Measurements from ENCODE around the gene FGGY.

FGGY gene

DNA sequence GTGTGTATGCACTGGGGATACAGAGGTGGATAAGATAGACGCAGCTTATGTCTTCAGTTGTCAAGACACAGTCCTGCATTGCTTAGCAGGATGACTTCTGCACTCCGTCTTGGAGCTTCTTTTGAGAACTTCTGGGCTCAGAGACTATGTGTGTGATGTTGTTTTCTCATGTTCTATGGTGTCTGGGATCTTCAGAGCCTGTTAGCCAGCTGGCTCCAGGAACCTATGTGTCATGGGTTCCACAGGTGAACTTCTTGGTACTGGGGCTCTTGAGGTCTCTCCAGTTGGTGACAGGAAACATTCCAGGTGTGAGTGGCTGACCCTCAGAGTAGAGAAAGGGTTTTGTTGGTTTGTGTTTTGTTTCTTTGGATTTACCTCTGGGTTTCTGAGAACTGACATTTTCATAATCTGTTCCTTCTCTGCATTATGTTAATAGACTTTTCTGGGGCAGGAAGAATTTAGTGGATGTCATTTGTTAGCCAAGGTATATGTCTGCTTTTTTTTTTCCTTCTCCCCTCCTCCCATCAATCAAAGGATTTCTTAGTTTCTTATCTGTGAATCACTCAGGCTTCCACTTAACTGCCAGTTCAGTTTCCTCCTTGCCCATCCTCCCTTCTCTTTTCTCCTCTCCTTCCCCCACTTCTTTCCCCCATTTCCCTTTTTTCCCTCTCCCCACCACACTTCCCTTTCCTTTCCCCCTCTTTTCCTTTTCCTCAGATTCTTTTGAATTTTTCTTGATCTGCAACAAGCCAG, 18.1 kb downstream of the FGGY start:
- no peak overlapping the region for H3K4me3 ChIP-seq (ENCODE audit: low read depth, low read length)

DNA sequence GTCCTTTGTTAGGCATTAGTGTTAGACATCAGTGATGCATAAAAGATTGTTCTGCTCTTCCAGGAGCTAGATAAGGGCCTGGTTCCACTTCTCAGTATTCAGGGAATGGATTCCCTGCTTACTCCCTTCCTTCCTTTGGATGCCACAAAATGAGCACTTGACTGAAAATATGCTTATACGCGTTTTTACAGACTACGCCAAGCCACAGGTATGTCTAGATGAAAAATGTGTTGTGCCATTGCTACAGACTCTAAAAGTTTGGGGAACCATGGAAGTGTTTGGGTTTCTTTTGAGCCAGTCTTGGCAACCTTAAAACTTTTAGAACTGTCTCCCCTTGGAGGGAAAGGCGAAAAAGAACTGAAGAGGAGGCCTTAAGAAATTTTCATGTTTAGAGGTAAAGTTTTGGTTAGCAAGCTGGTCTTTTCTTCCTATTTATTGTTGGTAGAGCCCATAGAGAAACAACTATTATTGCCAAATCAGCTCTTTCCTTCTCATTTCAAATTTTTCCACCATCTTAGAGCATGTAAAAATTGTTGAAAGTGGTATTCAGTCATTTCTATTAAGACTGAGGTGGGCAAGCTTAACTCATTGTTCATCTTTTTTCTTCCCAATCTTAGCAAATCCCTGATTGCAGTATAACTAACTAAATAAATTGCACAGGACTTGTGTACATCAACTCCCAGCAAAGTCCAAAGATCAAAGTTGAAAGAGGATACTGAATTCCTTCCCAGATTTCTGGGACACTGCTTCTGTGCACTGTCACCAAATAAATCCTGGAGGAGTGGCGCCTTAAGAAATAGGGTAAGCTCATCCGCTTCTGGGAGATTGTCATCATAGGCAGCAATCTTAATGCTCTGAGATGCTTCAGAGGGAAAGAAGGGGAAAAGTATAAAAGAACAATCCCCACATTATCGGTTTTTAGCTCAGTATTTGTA, 18.9 kb downstream of the FGGY start:
- no peak overlapping the region for H3K4me3 ChIP-seq (ENCODE audit: low read depth, low read length)

DNA sequence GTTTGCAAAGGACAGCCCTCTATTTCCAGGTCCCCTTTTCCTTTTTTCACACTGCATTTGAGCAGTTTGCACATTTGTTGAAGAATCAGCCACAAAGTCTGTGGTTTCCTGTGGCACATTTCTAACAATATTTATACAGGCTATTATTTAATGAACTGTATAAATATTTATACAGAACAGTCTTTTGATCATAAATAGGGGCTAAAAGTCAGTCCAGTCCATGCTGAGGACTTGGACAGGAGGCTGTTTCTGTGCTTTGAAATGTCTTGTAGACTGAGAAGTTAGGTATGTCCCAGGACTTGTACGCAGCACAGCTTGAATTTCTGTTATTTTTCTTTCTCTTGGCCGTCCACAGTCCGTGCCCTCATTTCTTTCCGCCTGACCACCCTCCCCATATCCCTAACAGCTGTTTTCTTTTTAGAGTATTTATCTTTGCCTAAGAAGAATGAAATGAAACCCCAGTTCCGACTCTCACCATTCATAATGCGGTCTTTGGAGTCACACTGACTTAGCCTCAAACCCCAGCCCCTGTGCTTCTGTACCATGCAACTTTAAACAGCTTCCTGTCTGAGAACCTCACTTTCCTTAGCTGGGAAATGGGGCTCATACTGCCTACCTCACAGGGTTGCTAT, 19.7 kb downstream of the FGGY start:
- no peak overlapping the region for H3K4me3 ChIP-seq (ENCODE audit: low read depth, low read length)

DNA sequence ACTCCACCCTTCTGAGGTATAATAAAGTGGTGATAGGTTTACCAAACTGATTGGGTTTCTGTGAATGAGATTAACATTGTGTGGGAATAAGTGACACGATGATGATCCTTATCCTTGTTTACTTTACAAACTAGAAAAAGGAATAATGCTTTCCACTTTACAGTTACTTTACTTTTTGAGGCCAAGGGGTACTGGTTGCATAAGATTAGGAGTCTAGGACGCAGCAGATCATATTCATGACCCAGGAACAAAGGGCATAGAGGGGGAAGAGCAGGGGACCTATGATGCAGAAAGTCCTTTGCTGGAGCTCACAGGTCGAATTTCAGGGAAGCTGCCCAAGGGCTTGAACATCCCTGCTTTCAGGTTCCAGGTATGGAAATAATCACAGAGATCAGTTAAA, 20.4 kb downstream of the FGGY start:
- no peak overlapping the region for H3K4me3 ChIP-seq (ENCODE audit: low read depth, low read length)

DNA sequence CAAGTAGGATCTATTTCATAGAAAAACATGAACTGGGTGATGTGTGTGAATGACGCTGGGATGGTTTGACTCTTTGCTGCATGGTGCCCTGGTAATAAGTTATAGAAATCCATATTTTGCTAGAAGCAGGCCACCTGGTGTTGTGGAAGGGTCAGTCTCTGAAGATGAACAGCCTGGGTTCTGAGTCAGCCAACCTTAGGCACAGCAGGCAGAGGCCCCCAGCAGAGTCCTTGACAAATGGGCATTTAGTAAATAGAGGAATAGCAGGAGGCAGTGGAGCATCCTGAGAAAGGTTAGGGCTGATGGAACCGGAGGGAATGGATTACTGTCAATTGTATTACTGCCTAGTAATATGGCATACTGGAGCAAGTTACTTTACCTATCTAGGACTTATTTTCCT, 20.9 kb downstream of the FGGY start:
- no peak overlapping the region for H3K4me3 ChIP-seq (ENCODE audit: low read depth, low read length)

DNA sequence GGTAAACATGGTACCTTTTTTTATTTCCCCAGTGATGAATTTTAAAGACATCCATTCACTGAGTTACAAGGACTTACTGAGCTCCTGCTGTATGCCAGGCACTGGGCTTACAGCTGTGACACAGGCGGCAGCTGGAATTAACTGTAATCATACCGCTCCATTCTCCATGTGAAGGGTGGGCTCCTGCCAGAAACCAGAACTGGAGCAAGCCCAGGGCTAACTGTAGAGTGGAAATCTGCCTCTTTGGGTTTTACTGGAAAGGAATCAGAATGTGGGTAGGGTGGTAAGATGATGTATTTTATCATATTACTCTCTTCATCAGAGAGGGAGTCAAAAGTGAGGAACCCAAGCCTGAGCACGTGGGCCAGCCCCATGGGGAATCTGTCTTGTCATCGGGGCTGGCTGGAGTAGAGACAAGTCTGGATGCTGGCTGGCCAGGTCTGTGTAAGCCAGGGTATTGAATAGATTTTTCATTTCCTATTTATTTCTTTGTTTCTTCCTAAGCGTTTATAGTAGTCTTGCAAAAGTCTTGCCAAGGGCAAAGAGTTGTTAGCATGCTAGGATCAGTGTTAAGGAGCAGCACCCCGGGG, 21.5 kb downstream of the FGGY start:
- no peak overlapping the region for H3K4me3 ChIP-seq (ENCODE audit: low read depth, low read length)

DNA sequence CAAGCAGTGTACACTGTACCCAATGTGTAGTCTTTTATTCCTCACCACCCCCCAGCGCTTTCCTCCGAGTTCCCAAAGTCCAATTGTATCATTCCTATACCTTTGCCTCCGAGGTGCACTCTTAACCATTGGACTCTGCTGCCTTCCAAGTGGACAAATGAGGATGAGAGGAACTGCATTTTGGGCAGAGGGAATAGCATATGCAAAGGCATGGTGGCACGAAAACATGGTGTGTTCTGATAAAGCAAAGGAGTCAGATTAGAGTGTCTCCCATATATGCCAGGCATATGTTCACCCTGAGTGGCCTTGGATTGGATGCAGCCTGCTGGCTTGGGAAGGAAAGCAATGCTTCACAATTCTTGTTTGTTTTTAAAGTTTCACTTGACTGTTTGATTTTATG, 25.5 kb downstream of the FGGY start:
- H3K4me3 ChIP-seq (ENCODE audit: low read depth, low read length) = no peak overlapping the region

DNA sequence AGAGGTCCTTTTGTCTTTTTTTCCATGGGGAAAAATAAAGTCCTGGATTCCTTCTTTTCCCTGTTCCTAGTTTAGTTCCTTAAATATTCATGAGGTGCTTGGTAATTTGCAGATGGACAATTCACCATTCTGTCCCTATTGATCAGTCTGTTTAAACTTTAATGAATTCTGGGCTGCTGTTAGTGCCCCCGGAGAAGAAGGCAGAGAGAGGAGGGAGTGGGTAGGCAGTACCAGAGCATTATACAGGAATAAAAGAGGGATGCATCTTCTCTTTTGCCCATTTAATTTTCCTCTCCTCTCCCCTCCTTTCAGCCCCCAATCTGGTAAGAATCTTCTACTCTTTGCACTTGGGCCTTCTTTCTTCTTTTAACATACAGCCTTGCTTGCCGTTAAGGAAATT, 25.9 kb downstream of the FGGY start:
- no peak overlapping the region for H3K4me3 ChIP-seq (ENCODE audit: low read depth, low read length)

DNA sequence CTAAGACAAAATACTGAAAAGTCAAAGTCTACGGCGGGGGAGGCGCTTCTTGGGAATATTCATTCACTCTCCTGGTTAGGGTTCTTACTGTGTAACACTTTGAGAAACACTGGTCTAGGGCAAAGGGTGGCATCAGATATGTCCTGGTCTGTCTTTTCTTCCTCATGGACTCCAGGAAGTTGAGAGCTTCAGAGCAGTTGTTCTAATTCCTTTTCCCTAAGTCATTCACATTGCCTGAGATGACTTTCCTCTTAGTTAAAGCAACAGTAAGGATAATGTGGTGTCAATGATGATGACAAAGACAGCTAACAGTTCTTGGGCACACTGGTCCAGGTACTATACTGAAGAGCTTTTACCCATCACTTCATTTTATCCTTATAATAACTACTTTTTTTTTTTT, 27.0 kb downstream of the FGGY start:
- no peak overlapping the region for H3K4me3 ChIP-seq (ENCODE audit: low read depth, low read length)

DNA sequence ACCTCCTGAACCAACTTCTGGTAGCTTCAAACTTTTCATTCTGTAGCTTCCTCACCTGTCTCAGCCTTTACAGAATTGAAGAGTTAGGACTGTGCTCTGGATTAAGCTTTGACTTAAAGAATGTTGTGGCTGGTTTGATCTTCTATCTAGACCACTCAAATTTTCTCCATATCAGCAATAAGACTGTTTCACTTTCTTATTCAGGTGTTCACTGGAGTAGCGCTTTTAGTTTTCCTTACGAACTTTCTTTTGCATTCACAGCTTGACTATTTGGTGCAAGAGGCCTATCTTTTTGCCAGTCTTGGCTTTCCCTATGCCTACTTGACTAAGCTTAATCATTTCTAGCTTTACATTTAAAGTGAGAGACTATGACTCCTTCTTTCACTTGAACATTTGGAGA, 31.5 kb downstream of the FGGY start:
- no peak overlapping the region for H3K4me3 ChIP-seq (ENCODE audit: low read depth, low read length)

DNA sequence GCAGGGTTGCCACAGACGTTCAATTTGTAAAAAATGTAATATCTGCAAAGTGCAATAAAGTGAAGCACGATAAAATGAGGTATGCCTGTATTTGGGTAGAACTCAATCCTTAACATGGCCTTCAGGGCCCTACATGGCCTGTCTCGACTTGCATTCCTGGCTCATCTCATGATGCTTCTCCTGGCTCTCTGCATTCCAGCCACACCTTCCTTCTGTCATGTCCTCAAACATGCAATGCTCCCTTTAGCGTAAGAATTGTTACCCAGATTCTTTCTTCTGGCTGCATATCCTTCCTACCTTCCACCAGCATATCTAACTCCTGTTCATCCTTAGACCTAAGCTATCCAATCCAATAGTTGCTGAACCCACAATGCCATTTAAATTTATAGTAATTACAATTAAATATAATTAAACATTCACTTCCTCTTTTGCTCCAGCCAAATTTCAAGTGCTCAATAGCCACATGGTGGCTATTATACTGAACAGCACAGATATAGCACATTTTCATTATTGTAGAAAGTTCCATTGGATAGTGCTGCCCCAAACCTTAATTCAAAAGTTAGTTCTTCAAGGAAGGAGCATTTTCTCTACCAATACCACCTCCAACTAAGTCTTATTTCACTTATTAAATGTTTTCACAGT, 32.6 kb downstream of the FGGY start:
- H3K4me3 ChIP-seq (ENCODE audit: low read depth, low read length) = no peak overlapping the region

DNA sequence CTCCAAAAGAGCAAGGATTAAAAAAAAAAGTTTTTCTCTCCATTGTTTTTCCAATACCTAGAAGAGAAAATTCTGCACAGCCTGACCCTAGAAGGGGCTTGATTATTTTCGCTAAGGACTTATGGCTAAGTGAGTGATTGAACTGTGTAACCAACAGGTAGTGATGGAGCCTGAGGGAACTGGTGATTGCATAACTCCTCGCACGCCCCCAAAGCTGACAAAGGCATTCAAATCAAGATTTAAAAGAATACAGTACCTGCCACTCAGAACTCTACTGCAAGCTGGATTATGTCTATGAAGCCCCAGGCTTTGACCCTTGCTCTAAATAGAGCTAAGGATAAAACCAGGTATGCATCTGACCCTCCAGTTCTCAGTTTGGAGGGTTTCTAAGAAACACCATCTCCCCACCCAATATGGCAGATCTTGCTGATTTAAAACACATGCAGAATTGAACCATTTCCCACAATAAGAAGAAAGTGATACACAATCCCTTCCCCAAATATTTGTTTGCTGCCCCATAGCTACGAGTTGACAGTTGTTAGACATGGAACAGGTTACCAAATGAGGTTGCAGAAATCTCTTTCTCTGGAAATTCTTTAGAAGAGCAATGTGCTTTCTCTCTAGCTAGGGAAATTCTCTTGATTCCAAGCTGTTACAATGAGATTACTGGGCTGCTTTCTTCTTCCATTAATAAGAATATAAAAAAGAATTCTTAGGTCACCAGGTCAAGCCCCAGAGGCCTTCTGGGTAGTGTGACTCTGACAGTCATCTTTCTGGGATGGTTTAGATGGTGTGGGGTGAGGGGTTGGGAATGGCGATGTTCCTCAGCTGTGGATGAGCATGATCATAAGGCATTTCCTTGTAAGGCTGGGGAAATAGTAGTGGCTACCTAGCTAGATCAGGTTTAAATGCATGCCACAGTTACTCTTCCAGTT, 35.1 kb downstream of the FGGY start:
- H3K4me3 ChIP-seq (ENCODE audit: low read depth, low read length) = no peak overlapping the region

DNA sequence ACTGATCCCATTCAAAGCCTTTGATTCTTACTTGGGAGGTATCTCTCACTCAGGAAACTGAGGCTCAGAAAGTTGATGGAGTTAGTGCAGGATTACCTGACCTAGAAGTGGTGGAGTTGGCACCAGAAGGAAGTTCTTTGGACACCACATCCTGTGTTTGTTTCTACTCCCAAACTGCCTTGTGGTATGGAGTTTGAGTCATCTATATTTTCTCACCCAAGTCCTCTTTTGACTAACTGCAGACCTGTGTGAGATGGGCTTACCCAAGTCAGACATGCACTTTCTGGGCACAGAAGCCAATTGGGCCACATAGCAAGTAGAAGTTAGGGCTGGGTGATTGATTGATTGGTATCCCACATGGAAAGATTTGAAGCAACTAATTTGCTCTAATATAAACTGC, 36.1 kb downstream of the FGGY start:
- no peak overlapping the region for H3K4me3 ChIP-seq (ENCODE audit: low read depth, low read length)

DNA sequence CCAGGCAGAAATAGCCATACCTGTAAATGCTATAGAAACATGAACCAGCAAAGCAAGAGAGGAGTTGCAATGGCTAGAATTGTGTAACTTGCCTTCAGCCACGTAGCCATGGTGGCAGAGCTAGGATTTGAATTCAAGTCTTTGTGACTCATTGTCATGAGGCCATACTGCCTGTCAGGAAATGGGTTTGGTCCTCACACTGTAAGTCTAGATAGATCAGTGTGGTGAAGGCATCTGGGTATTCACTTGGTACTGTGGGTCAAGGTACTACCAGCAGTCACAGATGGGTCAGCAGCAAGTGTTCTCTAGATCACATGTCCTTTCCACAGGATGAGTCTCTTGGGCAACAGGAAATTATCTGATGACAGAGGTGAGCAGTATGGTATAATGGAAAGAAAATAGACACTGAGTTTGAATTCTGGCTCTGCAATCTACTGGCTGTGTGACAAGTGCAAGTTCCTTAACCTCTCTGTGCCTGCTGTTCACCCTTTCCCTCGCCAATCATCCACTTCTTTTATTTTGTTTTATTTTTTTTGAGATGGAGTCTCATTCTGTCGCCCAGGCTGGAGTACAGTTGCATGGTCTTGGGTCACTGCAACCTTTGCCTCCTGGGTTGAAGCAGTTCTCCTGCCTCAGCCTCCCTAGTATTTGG, 36.9 kb downstream of the FGGY start:
- H3K4me3 ChIP-seq (ENCODE audit: low read depth, low read length) = no peak overlapping the region

DNA sequence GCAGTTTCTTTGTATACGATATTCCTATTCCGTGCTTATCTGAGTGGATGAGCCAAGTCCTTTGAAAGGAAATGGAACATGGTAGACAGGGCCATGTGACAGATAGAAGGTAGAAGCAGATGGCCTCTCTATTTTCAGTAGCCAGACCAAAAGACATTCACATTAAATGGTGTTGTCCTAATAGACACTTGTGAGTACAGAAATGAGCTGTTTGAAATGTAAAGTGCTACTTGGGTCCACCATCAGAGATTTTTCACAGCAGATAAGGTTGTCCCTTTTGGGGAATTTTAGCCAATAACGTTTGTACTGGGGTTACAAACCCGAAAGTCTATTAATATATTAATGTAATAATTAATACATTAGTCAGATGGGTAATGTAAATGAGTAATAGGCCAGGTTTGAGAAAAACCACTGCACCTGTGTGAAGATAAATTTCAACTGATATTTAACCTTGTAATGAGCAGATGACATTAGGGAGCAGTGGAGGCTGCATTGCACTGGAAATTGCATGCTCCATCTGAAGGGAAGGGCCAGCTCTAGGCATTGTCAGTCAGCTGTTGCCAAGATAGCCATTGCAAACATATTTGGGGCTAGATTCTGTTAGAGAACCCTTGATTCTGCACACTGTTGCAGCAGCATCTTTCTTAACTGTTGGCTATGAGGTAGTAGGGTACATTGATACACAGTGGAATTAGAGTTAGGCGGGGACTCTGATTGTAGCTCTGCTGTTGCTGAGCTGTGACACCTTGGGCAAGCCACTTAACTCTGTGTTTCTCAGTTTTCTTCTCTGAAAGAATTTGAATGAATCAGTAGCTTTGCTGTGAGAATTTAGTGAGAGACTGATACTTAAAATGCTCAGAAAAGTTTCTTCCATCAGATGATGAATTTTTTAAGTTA, 43.8 kb downstream of the FGGY start:
- H3K4me3 ChIP-seq (ENCODE audit: low read depth, low read length) = no peak overlapping the region

DNA sequence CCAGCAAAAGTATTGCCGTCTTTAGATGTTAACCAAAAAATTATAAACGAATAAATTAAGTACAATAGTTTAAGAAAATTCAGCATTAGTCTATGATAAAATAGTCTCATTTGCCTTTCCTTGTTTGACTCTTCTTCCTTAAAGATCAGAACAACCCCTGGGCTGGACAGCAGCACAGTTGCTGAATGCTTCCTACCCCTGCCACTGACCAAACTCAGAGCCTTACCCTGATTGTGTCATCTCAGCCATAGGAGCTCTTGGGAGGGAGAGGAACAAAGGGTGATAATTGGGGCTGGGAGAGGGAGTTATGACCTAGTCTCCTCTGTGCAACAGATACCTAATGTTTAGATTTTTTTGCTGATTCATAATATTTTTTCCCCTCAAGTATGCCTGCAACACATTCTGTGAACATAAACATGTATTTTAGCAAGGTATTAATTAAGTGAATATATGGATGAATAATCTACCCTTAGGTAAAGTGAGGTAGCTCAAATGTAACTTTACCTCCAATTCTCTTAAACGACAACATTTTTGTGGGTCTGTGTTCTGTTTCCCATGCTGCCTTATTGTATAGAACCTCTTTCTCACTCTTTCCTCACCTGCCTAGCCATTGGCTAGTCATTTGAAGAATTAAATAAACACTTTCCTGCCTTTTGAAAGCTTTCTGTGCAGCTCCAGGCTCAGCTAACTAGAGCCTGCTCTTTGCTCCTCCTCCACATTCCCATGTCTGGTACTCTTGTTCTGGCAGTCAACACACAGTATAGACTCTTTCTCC, 46.1 kb downstream of the FGGY start:
- H3K4me3 ChIP-seq (ENCODE audit: low read depth, low read length) = no peak overlapping the region

DNA sequence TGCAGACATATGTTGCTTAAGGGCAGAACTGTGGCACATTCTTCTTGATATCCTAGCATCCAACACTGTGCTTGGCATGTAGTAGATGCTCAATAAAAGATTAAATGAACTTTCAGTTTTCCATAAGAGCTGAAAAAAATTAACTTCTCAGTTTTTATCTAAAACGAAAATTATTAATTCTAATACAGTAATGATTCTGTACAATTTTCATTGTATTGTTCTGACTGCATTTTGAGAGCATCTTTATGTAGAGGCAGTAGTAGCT, 46.6 kb downstream of the FGGY start:
- no peak overlapping the region for H3K4me3 ChIP-seq (ENCODE audit: low read depth, low read length)

DNA sequence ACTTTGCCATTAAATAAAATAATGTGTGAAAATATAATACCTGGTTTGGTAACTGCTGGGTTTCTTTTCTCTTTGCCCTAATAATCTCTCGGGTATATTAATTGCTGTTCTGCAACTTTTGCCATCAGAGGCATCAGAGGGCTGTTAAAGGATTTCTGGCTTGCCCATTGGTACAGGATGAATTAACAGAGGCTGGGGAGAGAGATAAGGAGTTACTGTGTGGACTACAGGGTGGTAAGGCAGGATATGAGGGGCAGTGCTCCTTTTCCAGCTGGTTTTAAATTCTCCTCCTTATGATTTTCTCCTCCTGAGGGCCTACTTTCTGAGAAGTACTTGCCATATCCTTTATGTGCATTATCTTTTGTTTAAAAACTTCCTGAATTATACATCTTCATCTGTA, 48.3 kb downstream of the FGGY start:
- no peak overlapping the region for H3K4me3 ChIP-seq (ENCODE audit: low read depth, low read length)

Measured in iPS-11a (cell line).